Common myeloid progenitor, CD34-positive (primary cell): ENCODE data around the gene PTGDS.

ENCODE experiments used
- CTCF ChIA-PET: fragments of 350-600 bp; sonication (Branson Sonifier 250); formaldehyde crosslinking; loops from one replicate; lab custom pipeline; 2021; ENCODE audit warnings: antibody characterized with exemption; lab: Charles Lee
- POLR2A ChIA-PET: fragments of 350-600 bp; sonication (Branson Sonifier 250); formaldehyde crosslinking; loops from one replicate; lab custom pipeline; 2021; ENCODE audit warnings: antibody characterized with exemption; lab: Charles Lee
- DNase-seq, 3 donors: peaks; one replicate each; pipeline versions ENCODE4 v3.0.0 to v3.0.0-alpha.2; 2013
- H3K27ac ChIP-seq, 2 experiments: 1 replicate in 1 of 2; 2 replicates in 1 of 2; pipeline ENCODE4 v1.7.0; 2013; ENCODE audit warnings: inconsistent platforms in 2 of 2, low read length in 2 of 2, mild to moderate bottlenecking in 2 of 2, low read depth in 1 of 2, moderate library complexity in 1 of 2; ENCODE audit not compliant: severe bottlenecking in 2 of 2, insufficient read depth in 1 of 2, poor library complexity in 1 of 2
- H3K27me3 ChIP-seq, 5 experiments: replicated peaks in 2 of 5; 1 replicate in 3 of 5; 2 replicates in 2 of 5; pipeline versions ENCODE4 v1.6.1 to v1.7.0; 2013; ENCODE audit warnings: low read length in 4 of 5, mild to moderate bottlenecking in 2 of 5, moderate library complexity in 2 of 5, inconsistent platforms in 1 of 5; ENCODE audit not compliant: insufficient read depth in 5 of 5, control insufficient read depth in 4 of 5
- H3K36me3 ChIP-seq, 4 experiments: 1 replicate in 2 of 4; 2 replicates in 2 of 4; pipeline versions ENCODE4 v1.6.1 to v1.7.0; 2013; ENCODE audit warnings: low read length in 3 of 4, control low read depth in 1 of 4, mild to moderate bottlenecking in 1 of 4; ENCODE audit not compliant: control insufficient read depth in 4 of 4, insufficient read depth in 4 of 4
- H3K4me1 ChIP-seq, 4 experiments: 1 replicate in 3 of 4; 2 replicates in 1 of 4; pipeline versions ENCODE4 v1.6.1 to v1.7.1; 2013; ENCODE audit warnings: low read length in 3 of 4, mild to moderate bottlenecking in 3 of 4, control low read depth in 1 of 4, inconsistent platforms in 1 of 4, moderate library complexity in 1 of 4; ENCODE audit not compliant: control insufficient read depth in 4 of 4, insufficient read depth in 4 of 4; ENCODE audit errors: control extremely low read depth in 1 of 4
- H3K4me3 ChIP-seq, 7 experiments: 1 replicate in 4 of 7; 2 replicates in 3 of 7; pipeline versions ENCODE4 v1.5.1 to v1.7.0; 2013; ENCODE audit warnings: mild to moderate bottlenecking in 7 of 7, low read length in 6 of 7, moderate library complexity in 6 of 7, inconsistent platforms in 2 of 7, low read depth in 2 of 7, control low read depth in 1 of 7; ENCODE audit not compliant: insufficient read depth in 4 of 7, control insufficient read depth in 1 of 7; ENCODE audit errors: extremely low read depth in 1 of 7
- H3K9me3 ChIP-seq, 5 experiments: 1 replicate in 4 of 5; 2 replicates in 1 of 5; pipeline versions ENCODE4 v1.6.1 to v1.7.1; 2013; ENCODE audit warnings: low read length in 4 of 5, mild to moderate bottlenecking in 2 of 5, inconsistent platforms in 1 of 5, low read depth in 1 of 5, moderate library complexity in 1 of 5; ENCODE audit not compliant: control insufficient read depth in 4 of 5, insufficient read depth in 2 of 5; ENCODE audit errors: control extremely low read depth in 1 of 5
- WGBS: methylation state at CpG from one replicate; pipeline ENCODE4 v1.1.5; 2013; ENCODE audit not compliant: insufficient coverage; 5-methylcytosine and 5-hydroxymethylcytosine counted together

Gene PTGDS

DNA sequence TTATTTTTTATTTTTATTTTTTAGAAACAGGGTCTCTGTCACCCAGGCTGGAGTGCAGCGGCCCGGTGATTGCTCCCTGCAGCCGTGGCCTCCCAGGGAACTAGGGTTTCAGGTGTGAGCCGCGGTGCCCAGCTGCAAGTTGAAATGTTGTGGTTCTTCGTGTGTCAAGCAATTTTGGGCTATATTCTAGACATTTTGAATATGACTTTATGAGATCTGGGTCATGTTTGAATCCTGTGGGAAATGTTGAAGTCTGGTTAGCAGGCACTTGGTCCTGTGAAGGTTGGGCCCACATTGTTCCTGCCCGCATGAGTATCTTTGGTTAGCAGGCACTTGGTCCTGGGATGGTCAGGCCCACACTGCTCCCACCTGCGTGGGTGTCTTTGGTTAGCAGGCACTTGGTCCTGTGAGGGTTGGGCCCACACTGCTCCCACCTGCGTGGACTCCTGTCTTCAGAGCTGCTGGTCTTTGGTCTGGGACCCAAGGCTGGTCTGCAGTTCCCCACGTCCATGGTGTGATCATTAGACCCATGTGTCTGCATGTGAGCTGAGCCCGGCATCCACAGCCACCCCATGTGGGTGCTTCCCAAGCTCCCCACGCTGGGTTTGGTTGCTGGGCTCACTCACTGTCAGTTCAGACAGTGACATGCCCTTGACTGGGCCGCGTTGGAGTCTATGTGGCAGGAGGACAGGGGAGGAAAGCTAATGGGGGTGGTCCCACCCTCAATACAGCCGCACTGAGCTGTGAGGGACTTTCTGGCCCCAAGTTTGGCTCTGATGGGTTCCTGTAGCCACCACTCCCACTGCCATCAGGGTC lies 39.9 kb upstream of the PTGDS start:
- ChIA-PET POLR2A (interaction anchor here (0.6 kb wide), 1 partner anchor 16 kb away, joined by 3 read pairs; no protein-coding TSS in a partner anchor), CTCF (interaction anchor here (1.0 to 1.2 kb wide), 2 partner anchors 9 to 11 kb away, joined by 3 read pairs; no protein-coding TSS in a partner anchor)
- peaks cover 0 to 3% (median 0%) of the 10 kb centered on the region in 5 experiments for H3K9me3 ChIP-seq
- H3K4me1 ChIP-seq, result peaks cover 0 to 4% (median 0%) of the 10 kb centered on the region in 4 experiments
- peaks cover 4 to 52% (median 29%) of the 10 kb centered on the region in 4 experiments for H3K36me3 ChIP-seq
- 91% methylated on average over 13 of the region's 15 CpGs for WGBS
- H3K27ac ChIP-seq, result no peak overlapping the region
- H3K4me3 ChIP-seq, result no peak overlapping the region
- no peak for DNase-seq
- H3K27me3 ChIP-seq, result no peaks in the 10 kb centered on the region

DNA sequence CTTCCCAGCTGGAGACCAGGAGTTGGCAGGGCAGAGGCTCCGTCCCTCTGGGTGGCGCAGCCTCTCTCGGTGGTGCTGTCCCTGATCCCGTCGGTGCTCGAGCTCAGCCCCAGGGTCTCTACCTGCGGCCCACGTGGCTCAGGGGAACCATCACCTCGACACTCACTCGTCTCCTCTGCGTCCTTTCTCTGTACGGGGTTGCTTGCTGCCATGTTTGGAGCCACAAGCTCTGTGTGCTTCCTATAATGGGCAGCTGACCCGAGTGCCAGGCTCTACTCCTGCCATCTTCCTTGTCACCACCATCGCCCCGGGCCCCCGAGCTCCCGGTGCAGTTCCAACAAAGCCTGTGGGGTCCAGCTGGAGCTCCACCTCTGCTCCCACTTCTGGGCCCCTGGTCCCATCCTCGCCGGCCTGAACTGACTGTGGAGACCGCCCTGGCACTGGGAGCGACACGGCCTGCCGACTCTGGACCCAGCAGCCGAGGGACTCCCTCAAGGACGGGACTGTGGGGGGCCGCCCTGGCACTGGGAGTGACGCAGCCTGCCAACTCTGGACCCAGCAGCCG lies 37.8 kb upstream of the PTGDS start:
- H3K4me3 ChIP-seq, result no peak overlapping the region
- no peaks in the 10 kb centered on the region for H3K27me3 ChIP-seq
- peaks cover 4 to 52% (median 31%) of the 10 kb centered on the region in 4 experiments for H3K36me3 ChIP-seq
- ChIA-PET POLR2A (no interaction called here), CTCF (interaction anchor here (1.4 kb wide), 1 partner anchor 11 kb away, joined by 3 read pairs; no protein-coding TSS in a partner anchor)
- peaks cover 0 to 3% (median 0%) of the 10 kb centered on the region in 5 experiments for H3K9me3 ChIP-seq
- H3K4me1 ChIP-seq, result peaks cover 0 to 18% (median 10%) of the 10 kb centered on the region in 4 experiments
- WGBS, result 96% methylated on average over 27 of the region's 28 CpGs
- H3K27ac ChIP-seq, result no peak overlapping the region
- no peak for DNase-seq

DNA sequence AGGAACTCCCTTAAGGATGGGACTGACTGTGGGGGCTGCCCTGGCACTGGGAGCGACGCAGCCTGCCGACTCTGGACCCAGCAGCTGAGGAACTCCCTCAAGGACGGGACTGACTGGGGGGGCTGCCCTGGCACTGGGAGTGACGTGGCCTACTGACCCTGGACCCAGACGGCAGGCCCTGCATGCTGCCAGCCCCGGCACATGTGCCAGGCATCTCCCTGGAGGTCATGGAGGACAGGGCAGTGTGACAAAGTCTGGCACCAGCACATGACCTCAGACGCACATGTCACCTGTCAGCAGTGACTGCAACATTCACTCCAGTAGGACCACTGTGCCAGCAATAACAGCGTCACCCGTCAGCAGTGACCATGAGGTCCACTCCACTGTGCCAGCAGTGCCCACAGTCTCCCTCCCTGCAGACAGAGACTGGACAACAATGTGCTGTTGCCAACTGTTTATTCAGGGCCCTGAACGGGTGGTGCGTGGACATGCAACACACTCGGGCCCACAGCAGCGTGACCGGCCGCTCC lies 37.2 kb upstream of the PTGDS start:
- ChIA-PET POLR2A (no interaction called here), CTCF (interaction anchor here (1.4 kb wide), 1 partner anchor 12 kb away, joined by 3 read pairs; no protein-coding TSS in a partner anchor)
- no peak for DNase-seq
- peaks cover 0 to 3% (median 0%) of the 10 kb centered on the region in 5 experiments for H3K9me3 ChIP-seq
- no peak overlapping the region for H3K4me3 ChIP-seq
- 93% methylated on average over 16 of the region's 16 CpGs for WGBS
- H3K27me3 ChIP-seq, result no peaks in the 10 kb centered on the region
- H3K36me3 ChIP-seq, result peaks cover 4 to 52% (median 31%) of the 10 kb centered on the region in 4 experiments
- H3K4me1 ChIP-seq, result peaks cover 0 to 21% (median 14%) of the 10 kb centered on the region in 4 experiments
- H3K27ac ChIP-seq, result no peak overlapping the region

DNA sequence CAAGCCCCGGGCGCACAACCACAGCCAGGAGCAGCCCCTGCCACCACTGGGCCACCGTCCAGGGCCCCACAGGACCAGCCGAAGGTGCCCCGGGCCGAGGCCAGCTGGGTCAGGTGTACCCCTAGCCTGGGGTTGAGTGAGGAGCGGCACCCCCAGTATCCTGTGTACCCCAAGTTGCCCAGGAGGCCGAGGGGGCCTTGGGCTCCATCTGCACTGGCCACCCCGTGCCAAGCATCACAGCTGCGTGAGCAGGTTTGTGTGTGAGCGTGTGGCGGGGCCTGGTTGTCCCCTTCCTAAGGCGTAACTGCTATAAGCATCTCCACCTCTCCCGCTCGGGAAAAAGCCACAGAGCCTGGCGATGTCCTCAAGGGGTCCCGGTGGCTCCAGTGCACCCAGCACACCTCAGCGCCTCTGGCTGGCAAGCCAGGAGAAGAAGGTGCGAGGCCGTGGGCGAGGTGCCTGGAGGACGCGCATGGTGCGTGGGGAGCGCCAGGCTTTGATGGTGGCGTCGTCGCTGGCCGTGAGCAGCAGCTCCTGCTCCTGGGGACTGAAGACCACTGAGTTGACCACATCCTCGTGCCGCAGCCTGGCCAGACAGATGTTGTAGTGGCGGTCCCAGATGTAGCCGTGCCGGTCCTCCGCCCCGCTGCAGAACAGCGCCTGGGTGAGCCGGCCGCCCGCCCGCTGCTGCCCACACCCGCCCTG lies 36.6 kb upstream of the PTGDS start:
- ChIA-PET POLR2A (no interaction called here), CTCF (no interaction called here)
- peaks cover 0 to 3% (median 0%) of the 10 kb centered on the region in 5 experiments for H3K9me3 ChIP-seq
- H3K27ac ChIP-seq, result no peak overlapping the region
- peaks cover 4 to 52% (median 31%) of the 10 kb centered on the region in 4 experiments for H3K36me3 ChIP-seq
- WGBS, result 97% methylated on average over 42 of the region's 42 CpGs
- no peak overlapping the region for H3K4me3 ChIP-seq
- DNase-seq, result no peak
- no peaks in the 10 kb centered on the region for H3K27me3 ChIP-seq
- H3K4me1 ChIP-seq, result peaks cover 0 to 23% (median 15%) of the 10 kb centered on the region in 4 experiments

DNA sequence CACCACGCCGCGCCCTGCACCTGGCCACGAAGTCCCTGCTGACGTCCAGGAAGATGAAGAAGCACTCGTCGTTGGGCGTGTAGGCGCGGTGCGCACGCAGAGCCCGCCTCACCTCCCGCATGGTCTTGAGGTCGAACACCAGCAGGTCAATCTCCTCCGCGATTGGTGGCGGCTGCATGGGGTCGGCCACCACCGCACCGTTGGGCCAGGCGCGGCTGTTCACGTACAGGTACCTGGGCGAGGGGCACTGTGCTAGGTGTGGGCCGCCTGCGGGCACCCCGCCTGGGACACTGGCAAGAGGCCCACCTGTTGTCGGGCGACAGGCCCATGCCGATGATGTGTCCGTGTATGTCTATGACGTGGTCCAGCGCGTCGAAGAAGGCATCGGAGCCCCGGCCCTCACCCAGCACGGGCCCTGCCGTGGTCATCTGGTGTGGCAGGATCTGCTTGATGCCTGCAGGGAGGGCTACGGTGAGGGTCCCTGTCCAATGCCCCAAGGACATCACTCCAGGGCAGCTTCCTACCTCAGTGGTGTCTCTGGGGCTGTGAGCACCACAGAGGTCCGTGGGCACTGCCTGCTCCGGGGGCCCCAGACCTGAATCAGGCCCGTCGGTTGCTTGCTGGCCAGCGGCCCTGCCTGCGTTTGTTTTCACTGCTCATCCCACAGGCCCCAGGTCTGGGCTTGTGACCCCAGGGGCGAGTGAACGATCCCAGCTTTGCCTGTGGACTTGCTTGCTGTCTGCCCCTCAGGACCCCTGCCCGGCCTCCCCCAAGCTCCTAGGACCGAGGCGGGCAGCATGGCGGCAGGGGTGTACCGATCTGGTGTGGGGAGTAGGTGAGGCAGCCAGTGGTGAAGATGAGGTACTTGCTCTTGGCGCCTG lies 35.8 kb upstream of the PTGDS start:
- POLR2A ChIA-PET, result no interaction called here
- Histone ChIP-seq H3K4me3 (no peak overlapping the region), H3K9me3 (peaks cover 0 to 3% (median 0%) of the 10 kb centered on the region in 5 experiments), H3K36me3 (peaks cover 4 to 52% (median 31%) of the 10 kb centered on the region in 4 experiments), H3K27ac (no peak overlapping the region), H3K27me3 (no peaks in the 10 kb centered on the region), H3K4me1 (peaks cover 0 to 23% (median 15%) of the 10 kb centered on the region in 4 experiments)
- 98% methylated on average over 48 of the region's 55 CpGs for WGBS
- DNase-seq, result no peak
- CTCF ChIA-PET, result no interaction called here
